CD4-positive, alpha-beta T cell treated with Interferon gamma for 1 hour (primary cell): ENCODE data around the gene LIPC.
A peak's percentile ranks its signal among the peaks of the same experiment; 100 is the strongest.

ENCODE experiments used
- DNase-seq: peaks from one replicate; pipeline ENCODE4 v3.0.0-alpha.2; 2020

Gene LIPC

DNA sequence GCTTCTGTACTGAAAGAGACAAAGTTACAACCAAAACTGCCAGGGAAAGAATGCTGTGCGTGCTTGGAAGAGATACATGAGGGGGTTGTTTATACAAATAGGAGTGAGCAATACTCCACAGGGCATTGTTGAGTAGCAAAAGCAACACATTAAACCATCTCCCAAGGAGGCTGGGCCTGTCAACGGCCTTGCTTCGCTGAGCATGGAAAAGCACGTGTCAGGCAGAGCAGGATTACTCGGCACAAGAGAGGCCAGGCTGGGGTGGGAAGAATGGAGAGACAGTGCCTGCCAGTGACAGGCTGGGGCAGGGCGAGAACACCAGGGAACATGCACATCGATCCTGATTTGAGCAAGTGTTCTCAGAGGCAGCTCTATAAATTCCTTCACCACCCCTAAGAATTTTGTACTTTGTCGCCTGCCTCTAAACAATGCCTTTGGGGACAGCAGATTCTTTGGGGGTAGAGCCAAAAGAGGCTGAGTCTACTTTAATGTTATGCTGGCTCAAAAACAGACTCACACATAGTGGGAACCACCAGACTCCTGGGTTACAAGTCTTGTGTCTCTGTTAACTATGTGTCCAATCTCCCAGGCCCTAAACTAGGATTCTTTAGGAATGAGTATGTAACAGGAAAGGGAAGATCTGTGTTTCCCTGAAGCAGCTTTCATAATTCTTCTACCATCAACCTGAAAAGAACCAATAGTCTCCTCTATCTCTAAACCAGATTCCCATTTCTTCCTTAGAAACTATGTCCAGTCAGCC is 67.2 kb downstream of the LIPC start:
- DNase-seq: no peak

- DNase-seq: no peak
Measured at GRCh38 chr15:58501006-58501405, 69.2 kb downstream of the LIPC start.

GRCh38 chr15:58501636-58502188 is 69.9 kb downstream of the LIPC start:
- DNase-seq: no peak

- no peak for DNase-seq
Measured at GRCh38 chr15:58503139-58504027, 71.6 kb downstream of the LIPC start.

- no peak for DNase-seq
Measured at GRCh38 chr15:58504674-58505234, 73.0 kb downstream of the LIPC start.

- DNase-seq: no peak
Measured at GRCh38 chr15:58505581-58505980, 73.8 kb downstream of the LIPC start.

DNA sequence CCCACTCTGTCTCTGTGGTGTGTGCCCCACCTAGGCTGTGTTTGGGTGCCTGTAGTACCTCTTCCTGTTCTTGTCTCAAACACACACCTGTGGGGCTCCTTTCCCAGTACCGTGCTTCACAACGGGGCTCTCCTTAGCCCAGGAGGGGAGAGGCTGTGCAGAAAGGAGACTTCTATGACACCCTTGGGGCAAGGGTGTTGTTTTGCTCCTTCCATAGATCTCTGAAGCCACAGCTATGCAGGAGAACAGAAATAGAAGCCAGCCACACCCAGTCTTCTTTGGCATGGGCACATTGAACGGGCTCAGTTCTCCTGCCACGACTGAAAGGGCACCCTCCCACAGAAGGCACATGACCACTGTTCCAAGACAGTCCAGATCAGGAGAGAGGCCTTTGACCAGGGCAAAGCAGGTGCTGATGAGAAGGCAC is 74.3 kb downstream of the LIPC start:
- no peak for DNase-seq

DNA sequence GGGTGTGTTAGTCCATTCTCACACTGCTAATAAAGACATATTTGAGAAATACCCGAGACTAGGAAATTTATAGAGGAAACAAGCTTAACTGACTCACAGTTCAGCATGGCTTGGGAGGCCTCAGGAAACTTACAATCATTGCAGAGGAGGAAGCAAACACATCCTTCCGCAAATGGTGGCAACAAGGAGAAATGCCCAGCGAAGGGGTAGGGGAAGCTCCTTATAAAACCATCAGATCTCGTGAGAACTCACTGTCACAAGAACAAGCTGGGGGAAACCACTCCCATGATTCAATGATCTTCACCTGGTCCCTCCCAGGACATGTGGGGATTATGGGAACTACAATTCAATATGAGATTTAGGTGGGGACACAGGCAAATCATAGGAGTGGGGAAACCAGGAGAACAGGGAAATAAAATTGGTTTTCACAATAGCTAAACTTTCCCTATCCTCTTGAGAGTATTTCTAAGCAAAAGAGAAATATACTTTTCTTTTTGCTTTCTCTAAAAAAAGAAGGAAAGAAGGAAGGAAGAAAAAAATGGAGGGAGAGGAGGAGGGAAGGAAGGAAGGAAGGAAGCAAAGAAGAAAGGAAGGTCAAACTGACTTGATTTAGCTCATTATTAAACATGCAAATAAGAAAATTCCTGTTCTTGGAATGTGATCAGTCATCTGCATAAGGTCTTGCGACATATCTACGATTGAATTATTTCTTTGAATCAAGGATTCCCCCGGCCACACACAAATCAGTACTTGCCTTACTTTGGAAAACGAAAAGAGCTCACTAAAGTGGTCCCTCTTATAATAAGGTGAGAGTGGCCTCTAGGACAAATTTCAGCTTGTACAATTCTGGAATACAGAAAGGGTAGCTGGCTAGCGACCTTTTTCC is 75.2 kb downstream of the LIPC start:
- peak; percentile 18 for DNase-seq

GRCh38 chr15:58509556-58509955 is 77.8 kb downstream of the LIPC start:
- no peak for DNase-seq

DNA sequence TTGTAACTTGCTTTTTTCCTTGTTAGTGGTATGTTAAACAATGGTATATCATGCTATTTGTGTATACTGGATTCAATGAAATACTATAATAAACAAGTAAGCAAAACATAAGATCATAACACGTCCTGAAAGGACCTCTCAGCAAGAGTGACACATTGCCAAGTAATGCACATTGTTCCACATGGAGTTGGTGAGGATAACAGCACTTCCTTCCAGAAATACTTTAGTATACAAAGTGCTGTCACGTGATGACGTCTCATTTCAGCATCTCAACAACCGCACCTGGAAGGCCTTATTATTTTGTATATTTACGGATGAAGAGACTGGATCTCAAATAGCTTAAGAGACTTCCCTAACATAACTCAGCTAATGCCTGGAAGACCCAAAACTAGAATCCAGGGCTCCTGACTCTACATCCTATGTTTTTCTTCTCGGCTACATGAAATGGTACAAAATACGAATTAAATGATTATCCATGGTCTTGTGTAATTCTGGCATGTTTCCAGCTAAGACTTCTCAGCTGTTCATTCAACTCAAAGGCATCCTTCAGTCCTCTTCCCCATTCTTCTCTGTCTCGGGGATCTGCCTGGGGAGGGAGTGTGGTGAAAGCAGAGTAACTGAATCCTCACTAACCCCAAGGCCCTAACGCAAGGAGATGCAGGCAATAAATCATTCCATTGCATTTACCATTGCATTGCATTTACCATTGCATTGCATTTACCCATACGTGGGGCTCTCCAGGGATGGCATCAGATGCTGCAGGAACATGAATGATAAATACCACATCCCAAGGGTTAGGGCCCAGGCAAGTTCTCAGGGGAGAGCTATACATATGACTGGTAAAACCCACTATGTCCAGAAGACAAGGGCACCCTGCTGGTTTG is 79.2 kb downstream of the LIPC start:
- no peak for DNase-seq

DNA sequence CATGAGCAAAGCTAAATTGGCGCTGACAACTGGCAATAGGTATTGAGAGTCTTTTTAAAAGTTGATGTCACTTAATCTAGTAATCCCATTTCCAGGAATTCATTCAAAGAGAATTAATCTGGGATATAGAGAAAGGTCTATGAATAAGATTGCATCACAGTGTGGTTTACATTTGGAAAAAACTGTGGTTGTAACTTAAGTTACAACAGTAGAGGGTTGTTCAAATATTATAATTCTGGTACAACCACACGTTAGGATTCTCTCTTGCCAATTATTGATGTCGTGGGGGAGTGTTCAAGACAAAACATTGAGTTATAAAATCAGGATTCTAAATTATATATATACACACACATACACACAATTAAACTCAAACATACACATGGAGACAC is 79.8 kb downstream of the LIPC start:
- no peak for DNase-seq

DNA sequence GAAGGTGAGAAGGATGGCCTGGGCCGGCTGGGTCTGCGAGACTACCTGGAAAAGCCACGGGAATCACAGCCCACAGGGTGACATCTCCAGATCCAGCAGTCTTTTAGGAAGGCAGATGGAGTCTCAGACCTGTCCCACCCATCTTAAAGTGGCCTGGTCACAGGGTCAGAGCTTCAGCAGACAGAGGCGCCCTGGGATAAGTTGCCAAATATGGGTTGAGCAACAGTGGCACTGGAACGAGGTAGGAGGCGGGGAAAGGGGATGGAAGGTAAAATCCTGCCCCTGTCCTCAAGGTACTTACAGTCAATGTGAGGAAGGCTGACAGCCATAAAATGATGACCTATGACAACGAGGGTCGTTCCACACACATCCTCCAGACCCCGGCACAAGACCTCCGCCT is 80.7 kb downstream of the LIPC start:
- DNase-seq: no peak

GRCh38 chr15:58513008-58513407 is 81.2 kb downstream of the LIPC start:
- no peak for DNase-seq

DNA sequence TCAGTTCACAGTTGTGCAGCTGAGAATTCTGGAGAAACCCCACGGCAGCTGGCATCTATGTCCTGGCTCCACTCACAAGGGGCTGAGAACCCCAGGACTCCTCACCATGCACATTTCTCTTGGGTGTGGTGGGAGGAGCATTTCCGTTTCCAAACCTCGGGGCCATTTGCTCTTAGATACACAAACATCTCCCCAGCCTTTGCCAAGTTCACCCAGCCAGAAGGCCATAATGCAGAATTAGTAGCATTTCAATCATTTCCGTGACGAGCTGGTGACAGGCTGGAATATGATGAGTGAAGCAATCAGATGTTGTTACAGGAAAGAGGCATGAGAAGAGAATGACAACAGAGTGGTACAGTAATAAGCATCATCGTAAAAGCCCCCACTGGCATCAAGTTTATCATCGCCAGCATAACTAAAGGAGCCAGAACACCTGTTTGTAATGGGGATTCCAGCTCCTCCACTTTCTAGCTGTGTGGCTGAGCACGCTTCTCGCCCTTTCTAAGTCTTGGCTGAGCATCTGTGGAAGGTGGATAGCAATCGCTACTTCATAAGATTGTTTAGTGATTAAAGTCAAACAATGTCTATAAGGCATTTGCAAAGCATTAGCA is 82.0 kb downstream of the LIPC start:
- DNase-seq: no peak

DNA sequence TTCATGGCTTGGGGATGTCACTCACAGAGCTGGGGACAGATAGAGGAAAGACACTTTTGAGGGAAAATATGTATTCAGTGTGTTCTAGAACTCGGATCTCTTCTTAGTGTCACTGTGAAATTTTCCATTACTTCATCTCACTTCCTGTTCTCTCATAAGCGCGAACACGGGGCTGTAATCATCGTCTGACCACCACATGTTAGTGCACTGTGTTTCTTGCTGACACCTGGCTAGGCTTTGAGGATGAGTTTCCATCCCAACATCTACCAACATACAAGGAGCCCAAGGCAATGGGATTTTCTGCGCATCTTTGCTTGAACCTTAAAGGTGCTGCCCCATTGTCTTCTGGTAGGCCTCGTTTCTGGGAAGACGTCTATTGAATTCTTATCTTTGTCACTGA is 84.0 kb downstream of the LIPC start:
- DNase-seq: peak; percentile 18

- DNase-seq: no peak
Measured at GRCh38 chr15:58517252-58517681, 85.5 kb downstream of the LIPC start.

DNA sequence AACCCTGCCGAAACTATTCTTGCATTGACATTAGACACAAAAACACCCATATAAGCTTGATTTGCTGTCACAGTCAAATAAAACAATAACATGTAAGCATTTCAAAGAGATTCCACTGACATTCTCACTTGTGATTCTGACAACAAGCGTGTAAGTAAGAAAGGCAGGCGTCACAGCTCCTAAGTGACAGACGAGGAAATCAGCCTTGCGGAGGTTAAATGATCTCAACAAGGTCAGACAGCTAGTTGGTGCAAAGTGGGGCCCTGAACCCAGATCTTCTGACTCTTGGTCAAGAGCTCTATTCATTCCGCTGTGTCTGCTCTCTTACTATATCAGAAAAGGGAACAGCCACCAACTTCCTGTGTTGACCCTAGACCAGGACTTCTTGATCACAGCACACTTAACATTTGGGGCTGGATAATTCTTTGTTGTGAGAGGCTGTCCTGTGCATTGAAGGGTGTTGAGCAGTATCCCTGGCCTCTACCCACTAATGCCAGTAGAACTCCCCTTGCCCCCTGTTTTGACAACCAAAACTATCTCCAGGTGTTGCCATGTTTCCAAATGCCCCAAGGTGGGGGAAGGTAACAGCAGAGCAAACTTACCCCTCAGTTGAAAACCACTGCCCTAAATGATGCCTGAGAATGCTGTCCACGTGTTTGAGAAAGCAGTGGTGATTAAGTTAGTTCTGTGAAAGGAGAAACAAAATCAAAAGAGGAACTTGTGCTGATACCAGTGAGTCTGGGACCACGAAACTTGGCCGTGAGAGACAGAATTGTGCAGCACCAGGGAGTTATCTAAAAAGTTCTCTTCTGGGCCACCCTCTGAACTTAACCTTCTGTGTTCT is 86.1 kb downstream of the LIPC start:
- DNase-seq: peak; percentile 38

DNA sequence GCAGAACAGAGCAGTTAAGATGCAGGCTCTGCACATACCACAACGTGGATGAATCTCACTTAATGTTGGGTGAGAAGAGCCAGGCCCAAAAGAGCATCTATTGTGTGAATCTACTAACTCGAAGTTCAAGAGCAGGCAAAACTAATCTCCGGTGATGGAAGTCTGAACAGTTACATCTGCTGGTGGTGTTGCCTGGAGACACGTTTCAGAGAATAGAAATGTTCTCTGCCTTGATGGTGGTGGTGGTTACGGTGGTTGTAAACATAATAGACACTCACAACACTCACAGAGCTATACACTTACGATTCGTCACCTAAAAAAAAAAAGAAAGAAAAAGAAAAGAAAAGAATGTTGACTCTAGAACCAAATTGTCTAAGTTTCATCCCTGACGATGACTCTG is 86.8 kb downstream of the LIPC start:
- no peak for DNase-seq

- DNase-seq: no peak
Measured at GRCh38 chr15:58519516-58519915, 87.7 kb downstream of the LIPC start.

GRCh38 chr15:58520464-58520863 is 88.7 kb downstream of the LIPC start:
- no peak for DNase-seq
